ENCODE results near the gene SOX4. TPM values are rescaled to one million over a fixed set of nuclear protein-coding genes. Genes with fewer than 3 reads are reported as not detected.

SOX4 gene
- total RNA-seq, 4 donors from 2014 or later = 5.2 to 9.3 (median 8.1) TPM

DNA sequence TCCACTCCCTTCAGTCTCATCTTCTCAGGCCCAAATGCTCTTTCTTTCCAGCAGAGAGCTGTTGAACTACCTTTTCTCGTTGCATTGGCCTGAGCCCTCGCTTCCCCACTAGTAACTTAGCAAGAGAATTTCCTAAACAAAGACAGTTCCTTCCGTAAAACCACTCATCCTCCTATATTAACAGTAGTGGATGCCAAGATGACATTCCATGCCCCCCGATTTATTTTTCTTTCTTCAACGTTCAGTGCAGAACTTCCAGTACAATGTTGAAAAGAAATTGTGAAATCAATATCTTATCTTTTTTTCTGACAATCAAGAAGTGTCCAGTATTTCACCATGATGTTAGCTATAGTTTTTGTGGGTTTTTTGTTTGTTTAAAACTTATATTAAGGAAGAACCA is 45.8 kb downstream of the SOX4 start:
- no peak for TF ChIP-seq EP300 (IDR thresholded peaks at IDR 0.05)
- TF ChIP-seq, protein P1, sequence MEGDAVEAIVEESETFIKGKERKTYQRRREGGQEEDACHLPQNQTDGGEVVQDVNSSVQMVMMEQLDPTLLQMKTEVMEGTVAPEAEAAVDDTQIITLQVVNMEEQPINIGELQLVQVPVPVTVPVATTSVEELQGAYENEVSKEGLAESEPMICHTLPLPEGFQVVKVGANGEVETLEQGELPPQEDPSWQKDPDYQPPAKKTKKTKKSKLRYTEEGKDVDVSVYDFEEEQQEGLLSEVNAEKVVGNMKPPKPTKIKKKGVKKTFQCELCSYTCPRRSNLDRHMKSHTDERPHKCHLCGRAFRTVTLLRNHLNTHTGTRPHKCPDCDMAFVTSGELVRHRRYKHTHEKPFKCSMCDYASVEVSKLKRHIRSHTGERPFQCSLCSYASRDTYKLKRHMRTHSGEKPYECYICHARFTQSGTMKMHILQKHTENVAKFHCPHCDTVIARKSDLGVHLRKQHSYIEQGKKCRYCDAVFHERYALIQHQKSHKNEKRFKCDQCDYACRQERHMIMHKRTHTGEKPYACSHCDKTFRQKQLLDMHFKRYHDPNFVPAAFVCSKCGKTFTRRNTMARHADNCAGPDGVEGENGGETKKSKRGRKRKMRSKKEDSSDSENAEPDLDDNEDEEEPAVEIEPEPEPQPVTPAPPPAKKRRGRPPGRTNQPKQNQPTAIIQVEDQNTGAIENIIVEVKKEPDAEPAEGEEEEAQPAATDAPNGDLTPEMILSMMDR (IDR thresholded peaks at IDR 0.05) = no peak
- TF ChIP-seq POLR2A (IDR thresholded peaks at IDR 0.05) = no peak
- Histone ChIP-seq H3K27ac (no peak overlapping the region), H3K36me3 (no peaks in the 10 kb centered on the region), H3K27me3 (no peaks in the 10 kb centered on the region), H3K4me3 (no peak overlapping the region), H3K9me3 (no peaks in the 10 kb centered on the region), H3K4me1 (no peaks in the 10 kb centered on the region)
- no peak for DNase-seq (ENCODE audit: low spot score in 2 of 2)
- 63 to 65% methylated on average over 5 of the region's 5 CpGs for WGBS, 2 donors

Small RNAs within 50 kb of the gene (small RNA-seq; reads per million reads assigned to genes)
- not detected for gene BOLA2P3
